HepG2 (cell line): ENCODE data around the gene USP25. TPM values are rescaled to one million over a fixed set of nuclear protein-coding genes. Genes with fewer than 3 reads are reported as not detected.

Source experiments
- ATAC-seq: fragments of 200-7000 bp; cut with Tn5 transposase; 3 replicates; pipeline ENCODE4 v1.9.1; 2020; ENCODE audit warnings: mild to moderate bottlenecking, moderate library complexity
- BruUV-seq: library from RNA; stranded (reverse); fragments of 400-500 nt; replicated peaks from 2 replicates; lab custom pipeline; 2021; lab: Mats Ljungman, UMichigan
- CTCF ChIA-PET: fragments of 300-600 bp; formaldehyde crosslinking; extraction: SDS; loops from one replicate; lab custom pipeline; 2021; ENCODE audit warnings: low total read pairs, inconsistent platforms, low intra/inter-chr PET ratio; lab: Yijun Ruan, JAX
- POLR2A ChIA-PET: fragments of 350-600 bp; sonication (Branson Sonifier 250); formaldehyde crosslinking; loops from one replicate; lab custom pipeline; 2020; ENCODE audit warnings: antibody characterized with exemption, inconsistent platforms; lab: Yijun Ruan, JAX
- DNase-seq: peaks from one replicate; pipeline ENCODE4 v3.0.0-alpha.2; 2015; ENCODE audit warnings: low spot score
- FAIRE-seq: peaks from 3 replicates; lab custom pipeline; 2011; peaks lifted over from hg19 to GRCh38; lab: Jason Lieb, UNC
- H2AFZ ChIP-seq: one replicate; pipeline ENCODE4 v1.6.1; 2011; ENCODE audit warnings: low read length, inconsistent platforms
- H3K27ac ChIP-seq: fragments of 300-600 bp; 3 replicates; pipeline ENCODE4 v1.8.0; 2011; ENCODE audit warnings: mixed run types, mild to moderate bottlenecking, mixed read lengths, low read length, inconsistent platforms; ENCODE audit not compliant: insufficient read depth; ENCODE audit errors: extremely low read length
- H3K27me3 ChIP-seq, 2 experiments: fragments of 200-600 bp in 1 of 2; 2 replicates in 1 of 2; 3 replicates in 1 of 2; pipeline versions ENCODE4 v1.6.0 to v1.8.0; 2011; ENCODE audit warnings: low read length in 2 of 2, mild to moderate bottlenecking in 2 of 2, moderate library complexity in 2 of 2, inconsistent platforms in 1 of 2; ENCODE audit not compliant: insufficient read depth in 2 of 2, control insufficient read depth in 1 of 2
- H3K36me3 ChIP-seq, 2 experiments: fragments of 200-600 bp in 1 of 2; replicated peaks in 1 of 2; 2 replicates in 1 of 2; 3 replicates in 1 of 2; pipeline versions ENCODE4 v1.5.1 to v1.8.0; 2011; ENCODE audit warnings: low read length in 2 of 2, inconsistent platforms in 1 of 2; ENCODE audit not compliant: insufficient read depth in 2 of 2, control insufficient read depth in 1 of 2
- H3K4me1 ChIP-seq: 2 replicates; pipeline ENCODE4 v1.5.1; 2012; ENCODE audit warnings: low read length, inconsistent platforms; ENCODE audit not compliant: insufficient read depth
- H3K4me2 ChIP-seq: 2 replicates; pipeline ENCODE4 v1.6.0; 2011; ENCODE audit warnings: low read depth, low read length, inconsistent platforms
- H3K4me3 ChIP-seq, 3 experiments: fragments of 200-600 bp in 1 of 3; sonication (generic), shearing (Covaris generic) in 1 of 3; replicated peaks in 1 of 3; 2 replicates each; pipeline ENCODE4 v1.5.1; 2011 to 2016; ENCODE audit warnings: low read length in 3 of 3, inconsistent platforms in 2 of 3, low read depth in 2 of 3, mild to moderate bottlenecking in 2 of 3, control low read depth in 1 of 3, mixed read lengths in 1 of 3; ENCODE audit not compliant: insufficient read depth in 1 of 3
- H3K79me2 ChIP-seq: one replicate; pipeline ENCODE4 v1.6.1; 2011; ENCODE audit warnings: low read length, inconsistent platforms; ENCODE audit not compliant: insufficient read depth
- H3K9ac ChIP-seq: 2 replicates; pipeline ENCODE4 v1.6.0; 2011; ENCODE audit warnings: mild to moderate bottlenecking, low read depth, low read length, inconsistent platforms; ENCODE audit not compliant: insufficient read depth
- H3K9me3 ChIP-seq: 2 replicates; pipeline ENCODE4 v1.5.1; 2012; ENCODE audit warnings: mild to moderate bottlenecking, low read length
- H4K20me1 ChIP-seq: 2 replicates; pipeline ENCODE4 v1.6.0; 2011; ENCODE audit warnings: inconsistent platforms, mild to moderate bottlenecking, low read length, moderate library complexity; ENCODE audit not compliant: insufficient read depth
- CEBPZ ChIP-seq: IDR thresholded peaks from 2 replicates; pipeline ENCODE4 v1.6.1; 2012; ENCODE audit warnings: low read length, improper control_type of control experiment
- CREM ChIP-seq, 2 experiments: sonication (generic) in 1 of 2; formaldehyde crosslinking in 1 of 2; IDR thresholded peaks; 2 replicates each; pipeline versions ENCODE4 v1.4.0 to v1.6.1; 2016 to 2020; ENCODE audit warnings: antibody characterized with exemption in 1 of 2, mild to moderate bottlenecking in 1 of 2, missing genetic modification reagents in 1 of 2
- ELF4 ChIP-seq: sonication (generic); formaldehyde crosslinking; IDR thresholded peaks from 2 replicates; pipeline ENCODE4 v1.5.0; 2020; ENCODE audit warnings: missing genetic modification reagents, mild to moderate bottlenecking, moderate library complexity, borderline replicate concordance
- GFI1 ChIP-seq: sonication (generic); formaldehyde crosslinking; IDR thresholded peaks from 2 replicates; pipeline ENCODE4 v1.5.0; 2020; ENCODE audit warnings: missing genetic modification reagents, mild to moderate bottlenecking, borderline replicate concordance
- KDM3A ChIP-seq: IDR thresholded peaks from 2 replicates; pipeline ENCODE4 v1.6.1; 2018; ENCODE audit warnings: low read depth, missing compliant biosample characterization
- NCOA2 ChIP-seq: sonication (generic); formaldehyde crosslinking; IDR thresholded peaks from 2 replicates; pipeline ENCODE4 v1.8.0; 2022; ENCODE audit warnings: inconsistent platforms
- SNAI1 ChIP-seq: sonication (generic); formaldehyde crosslinking; IDR thresholded peaks from 2 replicates; pipeline ENCODE4 v1.5.0; 2020; ENCODE audit warnings: mild to moderate bottlenecking, missing genetic modification reagents, borderline replicate concordance
- SRF ChIP-seq: IDR thresholded peaks from 2 replicates; pipeline ENCODE4 v1.6.1; 2011; ENCODE audit warnings: mild to moderate bottlenecking, low read depth, low read length, moderate library complexity
- ZFP36L1 ChIP-seq: sonication (generic); formaldehyde crosslinking; IDR thresholded peaks from 2 replicates; pipeline ENCODE4 v1.8.0; 2022; ENCODE audit warnings: mild to moderate bottlenecking, missing genetic modification reagents, moderate library complexity
- ZNF20 ChIP-seq: sonication (generic); formaldehyde crosslinking; IDR thresholded peaks from 2 replicates; pipeline ENCODE4 v1.4.0; 2020; ENCODE audit warnings: mild to moderate bottlenecking, moderate library complexity, missing genetic modification reagents
- ZNF264 ChIP-seq: sonication (generic); formaldehyde crosslinking; IDR thresholded peaks from 2 replicates; pipeline ENCODE4 v1.4.0; 2020; ENCODE audit warnings: missing genetic modification reagents
- ZNF281 ChIP-seq: sonication (generic); formaldehyde crosslinking; IDR thresholded peaks from 2 replicates; pipeline ENCODE4 v1.4.0; 2020; ENCODE audit warnings: missing genetic modification reagents, borderline replicate concordance
- ZNF414 ChIP-seq: sonication (generic); formaldehyde crosslinking; IDR thresholded peaks from 2 replicates; pipeline ENCODE4 v1.5.0; 2020; ENCODE audit warnings: missing genetic modification reagents
- ZNF704 ChIP-seq: sonication (generic); formaldehyde crosslinking; IDR thresholded peaks from 2 replicates; pipeline ENCODE4 v1.8.1; 2023; ENCODE audit warnings: mild to moderate bottlenecking, inconsistent platforms, moderate library complexity, missing genetic modification reagents, borderline replicate concordance
- ZNF788 ChIP-seq: sonication (generic); formaldehyde crosslinking; IDR thresholded peaks from 2 replicates; pipeline ENCODE4 v1.5.0; 2020; ENCODE audit warnings: mild to moderate bottlenecking, missing genetic modification reagents, borderline replicate concordance
- WGBS: methylation state at CpG from one replicate; pipeline ENCODE4 v1.1.6; 2017; ENCODE audit warnings: low lambda C conversion rate; 5-methylcytosine and 5-hydroxymethylcytosine counted together
- in situ Hi-C: cut with HindIII; loops from 2 replicates; pipeline ENCODE4 v1.10.0; 2017; ENCODE audit warnings: low pct_unique_long_range_greater_than_20kb; ENCODE audit not compliant: extremely low pct_ligation_motif_present
- intact Hi-C: fragments of 100-400 bp; cut with micrococcal nuclease; formaldehyde crosslinking; loops from one replicate; pipeline ENCODE4 v1.10.0; 2022; ENCODE audit not compliant: unreplicated experiment
- polyA plus RNA-seq, 8 experiments: library from polyadenylated mRNA; depleted of rRNA in 3 of 8; stranded (reverse) in 7 of 8; unstranded in 1 of 8; fragments of >200 nt; fragmentation: Illumina TruSeq in 4 of 8; extraction: Trizol in 4 of 8; gene quantifications; 2 replicates each; pipeline versions ENCODE4 v1.2.1 to v1.2.3, GENCODE V29; 2011 to 2016; ENCODE audit warnings: low read depth in 4 of 8, missing spikeins in 1 of 8, mixed read lengths in 1 of 8; ENCODE audit not compliant: insufficient read depth in 1 of 8
- total RNA-seq, 5 experiments: library from RNA; depleted of rRNA; stranded (reverse); fragments of >200 nt; fragmentation: Illumina TruSeq; extraction: Trizol; gene quantifications; 2 replicates each; pipeline ENCODE4 v1.2.3, GENCODE V29; 2016; ENCODE audit warnings: low read depth in 1 of 5

USP25 gene
- total and polyA plus RNA-seq, 2 of the 13 experiments (the other 11 are each of a cell fraction or from before 2014, with no cell fraction given), result 12.4 to 26.3 TPM

- BruUV-seq, result no TSS peak
- in situ Hi-C loops, result no loop called here
- Histone ChIP-seq H3K4me2 (peak overlapping the region; percentile 68), H3K27ac (peak overlapping the region; percentile 53), H3K9me3 (peaks cover 5% of the 10 kb centered on the region; the same call in 1 of the 2 replicates), H3K36me3 (no peaks in the 10 kb centered on the region), H3K4me1 (peaks cover 44% of the 10 kb centered on the region), H3K4me3 (peak overlapping the region in 1 of 3 experiments; percentile 42; a peak in 2 of 6 replicates), H3K27me3 (no peaks in the 10 kb centered on the region), H3K79me2 (peaks cover 45% of the 10 kb centered on the region), H4K20me1 (0 out of 2 replicates have a peak, but pooled peaks cover 2% of the 10 kb centered on the region), H2AFZ (no peak overlapping the region), H3K9ac (0 out of 2 replicates have a peak overlapping the region, but pooled peaks have one; percentile 18)
- FAIRE-seq (peak; percentile 44), ATAC-seq (peak; percentile 91), DNase-seq (peak; percentile 59)
- intact Hi-C loops, result no loop called here
- ChIA-PET POLR2A (no interaction called here), CTCF (no interaction called here)
- WGBS, result 19% methylated on average over 6 of the region's 7 CpGs
- no peak for TF ChIP-seq ZNF414 (CRISPR knock-in tag)
- no peak for TF ChIP-seq ZFP36L1 (CRISPR knock-in tag)
- TF ChIP-seq ZNF704, result no peak
- 0 out of 2 replicates have a peak, but pooled peaks have one; percentile 46 for TF ChIP-seq ELF4 (CRISPR knock-in tag)
- TF ChIP-seq NCOA2, result peak; percentile 45; the same call in 1 of the 2 replicates
- no peak for TF ChIP-seq SRF
- peak; percentile 30; the same call in 1 of the 2 replicates for TF ChIP-seq CREM (IDR thresholded peaks at IDR 0.05)
- no peak for TF ChIP-seq CREM (CRISPR knock-in tag; IDR thresholded peaks at IDR 0.05)
- no peak for TF ChIP-seq ZNF20 (CRISPR knock-in tag)
- no peak for TF ChIP-seq ZNF264 (CRISPR knock-in tag)
- no peak for TF ChIP-seq KDM3A (CRISPR knock-in tag)
- TF ChIP-seq GFI1 (CRISPR knock-in tag), result no peak
- no peak for TF ChIP-seq ZNF788 (CRISPR knock-in tag)
- no peak for TF ChIP-seq CEBPZ
- TF ChIP-seq ZNF281, result peak; percentile 23; the same call in 1 of the 2 replicates
- no peak for TF ChIP-seq SNAI1
Measured at GRCh38 chr21:15761507-15762100, 31.8 kb downstream of the USP25 start.
